Measurements from ENCODE around the gene RPN2. TPM values are rescaled to one million over a fixed set of nuclear protein-coding genes. Genes with fewer than 3 reads are reported as not detected.

The RPN2 gene
- total and polyA plus RNA-seq, 11 donors = 36.3 to 206 (median 105) TPM

DNA sequence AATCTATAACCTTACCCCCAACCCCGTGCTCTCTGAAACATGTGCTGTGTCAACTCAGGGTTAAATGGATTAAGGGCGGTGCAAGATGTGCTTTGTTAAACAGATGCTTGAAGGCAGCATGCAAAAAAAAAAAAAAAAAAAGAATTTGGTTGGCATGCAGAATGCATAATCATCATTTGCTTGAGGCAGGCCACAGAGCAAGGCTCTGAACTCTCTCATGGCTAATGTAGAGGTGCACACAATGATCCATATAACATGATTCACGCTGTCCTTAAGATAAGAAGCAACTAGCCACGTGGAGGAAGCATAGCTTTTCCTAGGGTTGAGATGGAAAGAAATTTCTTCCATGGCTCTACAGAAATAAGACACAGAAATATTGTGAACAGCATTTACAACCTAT, 27.6 kb upstream of the RPN2 start:
- TF ChIP-seq, protein P1, sequence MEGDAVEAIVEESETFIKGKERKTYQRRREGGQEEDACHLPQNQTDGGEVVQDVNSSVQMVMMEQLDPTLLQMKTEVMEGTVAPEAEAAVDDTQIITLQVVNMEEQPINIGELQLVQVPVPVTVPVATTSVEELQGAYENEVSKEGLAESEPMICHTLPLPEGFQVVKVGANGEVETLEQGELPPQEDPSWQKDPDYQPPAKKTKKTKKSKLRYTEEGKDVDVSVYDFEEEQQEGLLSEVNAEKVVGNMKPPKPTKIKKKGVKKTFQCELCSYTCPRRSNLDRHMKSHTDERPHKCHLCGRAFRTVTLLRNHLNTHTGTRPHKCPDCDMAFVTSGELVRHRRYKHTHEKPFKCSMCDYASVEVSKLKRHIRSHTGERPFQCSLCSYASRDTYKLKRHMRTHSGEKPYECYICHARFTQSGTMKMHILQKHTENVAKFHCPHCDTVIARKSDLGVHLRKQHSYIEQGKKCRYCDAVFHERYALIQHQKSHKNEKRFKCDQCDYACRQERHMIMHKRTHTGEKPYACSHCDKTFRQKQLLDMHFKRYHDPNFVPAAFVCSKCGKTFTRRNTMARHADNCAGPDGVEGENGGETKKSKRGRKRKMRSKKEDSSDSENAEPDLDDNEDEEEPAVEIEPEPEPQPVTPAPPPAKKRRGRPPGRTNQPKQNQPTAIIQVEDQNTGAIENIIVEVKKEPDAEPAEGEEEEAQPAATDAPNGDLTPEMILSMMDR (IDR thresholded peaks at IDR 0.05) = no peak
- no peak for TF ChIP-seq POLR2A (IDR thresholded peaks at IDR 0.05)
- Histone ChIP-seq H3K27ac (no peak overlapping the region), H3K27me3 (no peaks in the 10 kb centered on the region), H3K36me3 (peaks cover 0 to 5% (median 0%) of the 10 kb centered on the region in 9 donors), H3K9me3 (no peaks in the 10 kb centered on the region), H3K4me1 (no peaks in the 10 kb centered on the region), H3K4me3 (no peak overlapping the region)
- ATAC-seq = no peak
- DNase-seq = no peak
- 89 to 92% (median 90%) methylated on average over 3 to 4 of the region's 4 CpGs for WGBS, 4 donors
- intact Hi-C loops (cut with DNase I) = no loop called here

DNA sequence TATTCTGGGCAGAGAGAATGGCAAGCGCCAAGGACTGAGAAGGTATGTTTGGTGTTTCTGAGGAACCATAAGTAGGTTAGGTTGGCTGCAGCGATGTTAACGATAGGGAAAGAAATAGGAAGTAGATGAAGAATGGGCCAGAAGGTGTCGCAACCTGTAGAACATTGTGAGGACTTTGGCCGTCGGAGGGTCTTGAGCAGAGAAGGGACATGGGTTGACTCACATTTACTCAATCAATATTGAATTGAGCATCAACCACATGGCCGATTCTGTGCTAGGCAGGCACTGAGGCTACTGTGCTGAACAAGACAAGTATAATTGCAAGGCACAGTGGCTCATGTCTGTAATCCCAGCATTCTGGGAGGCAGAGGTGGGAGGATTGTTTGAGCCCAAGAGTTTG, 26.8 kb upstream of the RPN2 start:
- DNase-seq (no peak), ATAC-seq (no peak)
- Histone ChIP-seq H3K4me1 (no peaks in the 10 kb centered on the region), H3K27ac (no peak overlapping the region), H3K36me3 (peaks cover 0 to 5% (median 0%) of the 10 kb centered on the region in 9 donors), H3K9me3 (no peaks in the 10 kb centered on the region), H3K27me3 (no peaks in the 10 kb centered on the region), H3K4me3 (no peak overlapping the region)
- intact Hi-C loops (cut with DNase I) = no loop called here
- no peak for TF ChIP-seq POLR2A (IDR thresholded peaks at IDR 0.05)
- TF ChIP-seq, protein P1 (IDR thresholded peaks at IDR 0.05) = no peak
- 92 to 97% (median 93%) methylated on average over 7 of the region's 7 CpGs for WGBS, 4 donors

DNA sequence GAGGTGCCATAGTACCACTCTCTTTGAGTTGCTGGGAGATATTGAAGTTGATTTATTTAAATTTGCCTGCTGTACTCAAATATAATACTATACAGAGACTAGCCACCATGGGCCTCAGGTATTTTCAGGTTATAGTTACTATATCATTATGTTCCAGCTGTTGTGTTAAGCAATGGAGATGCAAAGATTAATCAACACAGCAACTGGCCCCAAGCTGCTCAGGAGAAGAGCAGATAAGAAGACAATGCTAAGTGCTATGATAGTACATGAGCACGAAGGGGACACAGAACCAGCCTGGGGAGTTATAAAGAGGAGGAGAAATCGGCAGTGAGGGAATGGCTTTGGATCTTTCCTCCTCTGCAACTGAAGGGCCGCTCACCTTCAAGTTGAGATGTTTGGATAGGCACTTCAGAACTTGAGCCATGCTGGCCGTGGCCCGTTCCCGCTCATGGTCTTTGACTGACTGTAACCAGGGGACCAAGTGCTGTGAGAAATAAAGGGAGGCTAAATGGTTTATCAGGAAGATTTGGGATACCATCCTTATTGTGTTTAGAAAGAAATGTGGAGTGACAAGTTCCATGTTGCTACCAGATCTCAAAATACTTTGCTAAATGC, 24.3 kb upstream of the RPN2 start:
- Histone ChIP-seq H3K9me3 (no peaks in the 10 kb centered on the region), H3K36me3 (peaks cover 0 to 5% (median 0%) of the 10 kb centered on the region in 9 donors), H3K27ac (no peak overlapping the region), H3K27me3 (no peaks in the 10 kb centered on the region), H3K4me3 (no peak overlapping the region), H3K4me1 (no peaks in the 10 kb centered on the region)
- DNase-seq (no peak), ATAC-seq (no peak)
- 88 to 93% (median 91%) methylated on average over 6 of the region's 6 CpGs for WGBS, 4 donors
- TF ChIP-seq, protein P1 (IDR thresholded peaks at IDR 0.05) = no peak
- TF ChIP-seq POLR2A (IDR thresholded peaks at IDR 0.05) = no peak
- intact Hi-C loops (cut with DNase I) = no loop called here

DNA sequence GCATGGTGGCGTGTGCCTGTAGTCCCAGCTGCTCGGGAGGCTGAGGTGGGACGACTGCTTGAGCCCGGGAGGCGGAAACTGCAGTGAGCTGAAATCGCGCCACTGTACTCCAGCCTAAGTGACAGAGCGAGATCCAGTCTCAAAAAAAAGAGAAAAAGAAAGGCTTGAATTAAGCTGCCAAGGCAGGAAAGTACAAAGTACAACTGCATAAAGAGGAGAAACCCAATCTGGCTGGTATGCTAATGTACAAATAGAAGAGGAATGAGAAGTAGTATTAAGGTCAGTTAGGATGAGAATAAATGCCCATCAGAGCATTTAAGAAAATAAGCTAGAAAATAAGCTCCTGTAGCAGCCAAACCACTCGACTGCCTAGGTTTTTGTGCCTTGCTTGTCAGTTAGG, 23.1 kb upstream of the RPN2 start:
- ATAC-seq = no peak
- WGBS, 4 donors = 88 to 94% (median 93%) methylated on average over 9 of the region's 9 CpGs
- H3K27ac ChIP-seq = no peak overlapping the region

More for the DNA sequence above, 23.1 kb upstream of the RPN2 start:
- TF ChIP-seq POLR2A (IDR thresholded peaks at IDR 0.05) = no peak
- TF ChIP-seq, protein P1 (IDR thresholded peaks at IDR 0.05) = no peak
- no peaks in the 10 kb centered on the region for H3K4me1 ChIP-seq
- no peak for DNase-seq
- intact Hi-C loops (cut with DNase I) = no loop called here
- no peaks in the 10 kb centered on the region for H3K27me3 ChIP-seq
- H3K4me3 ChIP-seq = no peak overlapping the region
- H3K9me3 ChIP-seq = no peaks in the 10 kb centered on the region
- H3K36me3 ChIP-seq = peaks cover 0 to 5% (median 0%) of the 10 kb centered on the region in 9 donors

Measured in heart left ventricle (tissue), 16 donors.